A172 (cell line): ENCODE measurements around the gene CELF2. TPM values are rescaled to one million over a fixed set of nuclear protein-coding genes. Genes with fewer than 3 reads are reported as not detected.
"Not testable (repeated sequence)": the region's sequence is repeated elsewhere in the genome, so short reads cannot be mapped to it uniquely, and the experiment has no call there.

Source experiments
- DNase-seq: peaks from one replicate; pipeline ENCODE4 v3.0.0-alpha.2; 2015; ENCODE audit warnings: low spot score
- total RNA-seq: library from RNA; depleted of rRNA; stranded (reverse); fragments of >200 nt; shearing (Covaris generic); gene quantifications from 2 replicates; pipeline ENCODE4 v1.2.3, GENCODE V29; 2014

Gene CELF2
- total RNA-seq, 1 experiment from 2014 or later = 0.10 TPM

DNA sequence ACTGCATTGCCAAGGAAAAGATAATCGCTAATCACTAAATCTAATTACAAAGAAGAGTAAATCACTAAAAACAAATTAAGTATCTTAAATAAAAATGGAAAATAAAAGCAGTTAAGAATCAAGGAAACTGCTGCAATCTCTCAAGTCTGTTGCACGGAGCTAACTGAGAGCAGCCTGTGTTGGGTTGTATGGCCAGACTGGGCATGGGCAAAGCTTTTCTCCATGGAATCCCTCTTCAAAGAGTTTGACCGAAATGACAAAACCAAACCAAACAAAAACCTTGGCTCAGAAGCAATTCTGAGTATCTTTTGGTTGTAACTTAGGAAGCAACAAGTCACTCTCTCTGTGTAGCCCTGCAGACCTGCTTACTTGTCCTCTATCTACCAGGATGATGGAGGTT is 78.8 kb downstream of the CELF2 start:
- no peak for DNase-seq

DNA sequence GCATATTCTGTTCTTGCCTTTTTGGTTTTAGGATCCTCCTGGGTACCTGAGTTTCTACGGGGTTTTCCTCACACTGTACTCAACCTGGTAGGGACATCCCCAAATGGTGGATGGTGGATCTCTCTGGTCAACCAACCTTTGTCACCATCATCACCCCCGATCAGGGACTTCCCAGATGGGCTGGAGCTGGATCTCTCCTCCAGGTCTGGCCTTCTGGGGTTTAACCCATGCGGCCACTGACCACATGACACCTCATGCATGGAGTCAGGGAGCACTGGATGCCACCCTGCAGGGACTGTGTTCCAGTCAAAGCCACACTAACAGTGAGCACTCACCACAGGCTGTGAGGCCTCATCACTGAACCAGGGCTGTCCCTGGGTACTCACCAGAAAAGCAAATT is 80.0 kb downstream of the CELF2 start:
- no peak for DNase-seq

DNA sequence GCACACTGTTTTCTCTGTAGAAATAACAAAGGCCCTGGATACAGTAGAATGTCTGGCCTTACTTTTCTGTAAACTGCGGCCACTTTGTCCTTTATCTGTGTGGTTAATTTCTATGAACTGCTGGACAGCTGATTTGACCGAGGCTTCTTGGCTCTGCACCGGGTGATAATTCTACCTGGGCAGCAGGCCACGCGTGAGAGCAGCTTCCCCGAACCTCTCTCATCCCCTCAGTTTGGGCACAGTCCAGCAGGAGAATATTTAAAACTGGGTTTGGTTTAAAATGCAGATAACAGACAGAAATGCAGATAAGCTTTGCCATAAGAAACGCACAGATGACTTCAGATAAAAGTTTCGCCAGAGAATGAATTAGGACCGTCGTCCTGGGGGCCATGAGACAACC is 81.0 kb downstream of the CELF2 start:
- DNase-seq = no peak

DNA sequence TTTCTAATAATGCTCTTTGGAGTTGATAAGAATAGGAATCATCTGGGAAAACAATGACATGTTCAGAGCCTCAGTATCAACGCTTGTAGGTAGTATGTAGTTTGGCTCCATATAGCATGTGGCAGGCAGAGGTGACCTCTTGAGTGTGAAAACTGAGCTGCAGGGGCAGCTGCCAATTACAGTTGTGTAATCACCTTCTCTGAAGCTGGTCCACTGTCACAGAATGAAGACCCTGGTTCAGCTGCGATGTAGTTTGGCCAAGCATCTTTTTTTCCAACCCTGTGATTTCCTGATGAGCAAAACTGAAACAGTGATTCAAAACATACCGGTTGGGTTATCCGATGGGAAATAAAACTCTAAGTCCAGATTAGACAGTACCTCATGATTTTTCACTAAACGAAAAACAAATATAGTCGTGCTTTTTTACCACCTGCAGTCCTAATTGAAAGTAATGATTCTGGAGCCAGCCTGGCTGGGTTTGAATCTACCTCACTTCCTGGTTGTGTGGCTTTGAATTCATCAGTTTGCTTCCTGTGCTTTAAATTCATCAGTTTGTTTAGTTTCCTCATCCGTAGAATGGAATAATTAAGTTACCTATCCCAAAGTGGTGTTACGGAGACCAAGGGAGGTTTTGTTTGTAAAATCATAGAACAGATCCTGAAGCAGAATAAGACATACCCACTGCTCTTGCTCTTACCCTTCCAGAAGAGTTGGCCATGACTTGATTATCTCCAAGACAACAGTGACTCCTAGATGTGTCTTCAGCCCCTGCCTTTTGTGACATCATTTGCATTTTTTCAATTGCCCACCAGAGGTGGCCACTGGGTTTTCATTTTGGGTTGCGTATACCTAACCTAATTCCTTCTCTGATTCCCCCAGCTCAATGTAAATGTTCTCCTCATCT is 87.4 kb downstream of the CELF2 start:
- no peak for DNase-seq

DNA sequence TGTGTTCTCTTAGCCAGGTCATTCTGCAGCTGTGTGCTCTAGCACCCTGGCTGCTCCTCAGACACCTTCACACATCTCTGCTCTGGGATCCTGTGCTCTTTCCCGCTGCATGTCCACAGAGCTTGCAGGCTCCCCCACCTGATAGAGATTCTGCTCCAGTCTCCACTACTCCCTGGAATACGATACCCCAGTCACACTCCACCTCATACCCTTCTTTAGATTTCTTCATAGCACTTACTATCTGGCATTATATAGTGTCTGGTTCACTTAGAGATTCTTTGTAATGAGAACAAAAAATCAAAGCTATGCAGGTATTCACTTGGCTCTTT is 88.0 kb downstream of the CELF2 start:
- DNase-seq = no peak

DNA sequence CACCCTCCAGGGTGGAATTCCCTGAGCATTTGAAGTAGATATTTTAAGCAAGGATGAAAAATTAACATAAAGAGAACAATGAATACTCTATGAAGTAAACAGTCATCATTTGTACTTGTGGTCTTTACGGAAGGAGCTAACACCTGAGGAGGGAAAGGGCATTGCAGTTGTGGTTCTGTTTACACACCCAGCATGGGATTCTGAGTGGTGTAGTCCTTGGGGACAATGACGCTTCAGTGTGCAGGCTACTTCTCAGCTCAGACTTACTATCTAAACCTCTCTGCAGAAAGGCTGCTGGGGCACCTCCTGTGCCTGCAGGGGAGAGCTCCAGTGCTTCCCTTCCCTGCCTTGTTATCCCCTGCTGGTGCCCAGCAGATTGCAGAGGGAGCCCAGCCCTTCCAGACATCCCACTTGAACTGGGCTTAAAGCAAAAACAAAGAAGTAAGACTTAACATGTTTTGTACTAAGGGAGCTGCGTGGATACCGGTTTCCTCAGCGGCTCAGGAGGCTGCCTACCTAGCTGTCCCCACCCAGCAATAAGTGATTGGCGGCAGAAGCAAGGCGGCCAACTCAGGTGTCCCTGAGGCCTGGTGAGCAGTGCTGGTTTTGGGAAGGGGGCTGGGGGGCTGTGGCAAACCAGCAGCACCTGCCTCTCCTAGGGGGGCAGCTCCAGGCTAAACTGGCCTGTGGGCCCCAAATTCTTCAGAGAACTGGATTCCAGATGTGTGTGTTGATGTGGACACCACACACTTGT is 89.1 kb downstream of the CELF2 start:
- no peak for DNase-seq

DNA sequence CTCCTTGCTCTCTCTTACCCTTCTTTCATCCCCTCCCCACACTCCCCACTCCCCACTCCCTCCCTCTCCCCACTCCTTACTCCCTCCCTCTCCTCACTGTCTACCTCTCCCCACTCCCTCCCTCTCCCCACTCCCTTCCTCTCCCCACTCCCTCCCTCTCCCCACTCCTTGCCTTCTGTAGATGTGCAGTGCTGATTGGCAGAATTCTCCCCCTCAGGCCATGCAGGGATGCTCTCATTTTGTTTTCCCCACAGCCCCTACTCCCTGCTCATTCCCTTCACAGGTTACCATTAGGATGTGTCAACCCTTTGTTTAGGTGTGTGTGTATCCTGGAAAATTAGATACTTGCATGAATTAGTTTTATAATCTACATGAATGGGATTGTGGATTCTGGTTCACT is 90.3 kb downstream of the CELF2 start:
- DNase-seq = no peak

DNA sequence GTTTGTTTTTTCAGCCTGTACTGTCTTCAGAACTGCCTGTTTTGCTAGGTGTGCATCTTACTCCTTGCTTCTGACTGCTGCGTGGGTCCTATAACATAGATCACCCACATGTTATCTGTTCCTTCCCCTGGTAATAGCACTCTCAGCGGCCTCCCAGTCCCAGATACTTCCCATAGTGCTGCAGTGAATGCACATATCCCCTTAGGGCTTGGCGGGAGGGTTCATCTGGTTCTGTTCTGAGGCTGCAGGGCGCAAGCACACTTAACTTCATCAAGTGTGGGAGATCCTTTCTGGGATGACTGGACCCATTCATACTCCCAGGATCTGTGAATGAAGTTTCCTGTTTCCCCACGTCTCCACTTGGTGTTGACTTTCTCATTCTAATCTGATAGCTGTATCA is 90.7 kb downstream of the CELF2 start:
- no peak for DNase-seq

DNA sequence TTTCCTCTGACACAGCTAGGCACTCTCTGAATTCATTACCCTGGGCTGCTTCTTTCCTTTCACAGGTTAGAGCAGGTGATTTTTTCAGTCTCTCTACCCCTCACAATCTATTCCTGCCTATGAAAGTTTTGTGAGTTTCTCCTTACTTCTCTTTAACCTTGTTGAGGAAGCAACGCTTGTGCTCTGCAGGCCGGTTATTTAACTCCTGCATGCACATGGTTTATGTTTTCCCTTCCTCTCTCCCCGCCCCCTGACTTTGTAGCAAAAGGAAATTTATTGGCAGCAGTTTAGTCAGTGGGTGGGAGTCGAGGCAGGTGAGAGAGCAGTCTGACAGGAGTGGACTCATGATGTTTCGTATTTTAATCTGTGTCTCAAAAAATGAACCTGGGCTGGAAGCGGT is 91.9 kb downstream of the CELF2 start:
- DNase-seq = no peak

DNA sequence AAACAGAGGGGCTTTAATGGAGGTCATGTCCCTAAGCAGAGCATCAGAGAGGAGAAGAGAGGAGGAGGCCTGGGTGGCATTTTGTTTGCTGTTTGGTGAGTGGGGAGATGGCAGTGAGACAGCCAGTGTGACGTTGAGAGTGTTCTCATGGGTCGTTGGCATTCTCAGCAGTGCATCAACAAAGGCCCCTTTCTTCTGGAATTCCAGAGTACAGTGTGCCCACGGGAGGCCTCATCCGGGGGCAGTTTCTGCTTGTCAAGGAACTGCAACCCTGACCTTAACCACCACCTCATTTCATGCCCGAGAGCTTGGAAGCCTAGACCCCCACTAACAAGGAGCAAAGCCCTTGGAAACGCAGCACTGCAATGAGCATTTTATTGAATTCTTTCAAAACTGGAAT is 92.9 kb downstream of the CELF2 start:
- DNase-seq = no peak

DNA sequence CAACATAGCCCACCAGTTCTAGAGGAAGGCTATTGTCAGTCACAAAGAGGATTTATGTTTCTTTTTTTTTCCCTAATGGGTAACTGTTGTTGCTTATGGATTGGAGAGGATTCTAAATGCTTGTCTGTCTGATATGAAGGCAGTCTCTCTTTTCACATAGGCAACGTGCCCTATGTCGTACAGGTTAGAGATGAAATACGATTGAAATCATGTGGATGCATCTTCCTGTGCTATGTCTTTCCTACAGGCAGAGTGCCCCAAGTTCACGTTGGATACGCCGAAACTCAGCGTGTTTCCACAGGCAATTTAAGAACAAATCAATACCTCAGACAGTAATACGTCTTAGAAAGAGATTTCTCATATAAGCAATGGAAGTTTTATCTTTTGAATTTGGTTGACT is 93.8 kb downstream of the CELF2 start:
- no peak for DNase-seq

DNA sequence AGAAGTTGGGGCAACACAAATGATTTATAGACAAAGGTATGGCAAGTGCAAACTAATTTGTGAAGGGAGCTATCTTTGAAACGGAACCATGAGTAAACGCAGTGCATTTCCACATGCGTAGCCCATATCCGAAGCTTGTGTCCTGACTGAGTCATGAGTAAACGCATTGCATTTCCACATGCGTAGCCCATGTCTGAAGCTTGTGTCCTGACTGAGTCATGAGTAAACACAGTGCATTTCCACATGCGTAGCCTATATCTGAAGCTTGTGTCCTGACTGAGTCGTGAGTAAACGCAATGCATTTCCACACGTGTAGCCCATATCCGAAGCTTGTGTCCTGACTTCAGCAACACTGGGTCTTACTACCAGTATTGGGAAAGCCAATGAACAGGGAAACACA is 95.0 kb downstream of the CELF2 start:
- no peak for DNase-seq

DNA sequence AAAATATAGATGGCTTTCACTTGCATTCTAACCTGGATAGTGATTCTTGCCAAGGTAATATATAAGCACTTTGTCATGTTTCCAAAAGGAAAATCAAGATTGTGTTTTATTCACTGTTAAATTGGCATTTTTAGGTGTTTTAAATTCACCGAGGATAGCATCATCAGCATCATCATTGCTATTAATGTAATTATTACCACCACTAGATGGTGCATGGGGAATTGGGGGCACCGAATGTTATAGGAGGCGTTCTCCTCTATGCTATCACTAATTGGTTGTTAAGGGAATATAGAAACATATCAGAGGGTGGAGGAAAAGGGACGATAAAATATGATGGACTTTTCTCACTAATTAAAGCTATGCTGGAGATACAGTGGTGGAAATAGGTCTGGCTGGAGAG is 95.5 kb downstream of the CELF2 start:
- DNase-seq = no peak

DNA sequence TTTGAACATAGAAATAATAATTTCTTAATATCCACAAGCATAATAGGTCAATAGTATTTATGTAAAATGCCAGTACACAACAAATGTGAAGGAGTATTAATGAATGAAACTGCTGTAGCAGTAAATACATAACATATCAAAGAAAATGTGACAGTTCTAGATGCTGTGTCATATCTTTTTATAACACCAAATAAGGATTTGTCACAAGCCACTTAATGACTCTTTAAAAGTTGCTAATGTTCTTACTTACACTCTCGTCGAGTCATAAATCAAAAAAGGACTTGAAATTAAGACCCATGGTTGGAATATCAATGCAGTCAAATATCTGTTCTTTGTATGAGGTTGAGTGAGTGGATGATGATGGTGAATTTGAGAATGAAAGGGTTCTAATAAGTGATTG is 96.6 kb downstream of the CELF2 start:
- DNase-seq = no peak

DNA sequence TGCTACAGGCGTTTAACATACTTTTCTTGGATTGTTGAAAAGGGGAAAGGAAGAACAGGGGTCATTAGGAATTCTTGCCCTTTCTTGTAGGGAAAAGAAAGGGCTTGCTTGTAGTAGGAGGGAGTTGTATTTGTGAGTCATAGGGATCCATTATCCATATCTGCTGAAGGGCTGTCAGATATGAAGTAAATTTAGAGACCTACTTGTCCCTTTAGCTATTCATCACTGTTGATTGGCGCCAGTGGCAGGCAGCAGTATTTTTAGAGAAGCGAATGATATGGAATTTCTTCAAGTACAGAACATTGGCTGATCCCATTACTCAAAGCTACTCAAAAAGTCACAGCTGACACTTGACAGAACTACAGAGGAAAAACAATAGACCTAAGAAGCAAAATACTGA is 97.7 kb downstream of the CELF2 start:
- no peak for DNase-seq

DNA sequence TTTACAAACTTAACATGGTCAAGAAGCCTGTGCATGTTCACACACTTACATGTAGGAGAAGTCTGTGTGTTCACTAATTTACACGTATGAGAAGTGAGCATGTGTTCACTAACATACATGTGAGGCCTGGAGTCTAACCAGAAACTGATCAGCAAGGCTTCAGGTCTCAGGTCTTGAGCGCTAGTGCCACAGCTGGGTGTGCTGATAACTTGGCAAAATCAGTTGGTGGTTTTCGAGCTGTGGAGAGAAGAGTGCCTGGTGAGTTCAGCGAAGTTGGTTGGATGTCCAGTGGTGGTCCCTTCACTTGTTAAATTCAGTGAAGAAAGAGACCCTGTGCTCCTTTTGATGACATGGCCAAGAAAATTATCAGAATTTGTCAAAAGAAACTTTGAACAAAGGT is 98.7 kb downstream of the CELF2 start:
- DNase-seq = no peak

DNA sequence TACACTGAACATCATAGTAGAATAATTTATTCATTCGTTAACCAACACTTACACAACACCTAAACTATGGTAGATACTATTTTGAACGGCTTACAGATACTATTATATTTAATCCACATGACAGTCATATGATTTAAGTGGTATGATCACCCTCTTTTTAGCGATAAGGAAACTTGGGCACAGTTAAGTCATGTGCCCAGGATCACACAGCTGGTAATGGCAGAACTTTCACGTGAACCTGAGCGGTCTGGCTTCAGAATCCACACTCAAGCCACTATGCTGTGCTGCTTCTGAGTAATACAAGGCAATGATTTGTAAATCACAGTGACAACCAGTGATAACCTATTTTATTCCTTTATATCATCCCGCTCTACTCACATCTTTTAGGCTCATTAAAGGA is 99.1 kb downstream of the CELF2 start:
- no peak for DNase-seq

DNA sequence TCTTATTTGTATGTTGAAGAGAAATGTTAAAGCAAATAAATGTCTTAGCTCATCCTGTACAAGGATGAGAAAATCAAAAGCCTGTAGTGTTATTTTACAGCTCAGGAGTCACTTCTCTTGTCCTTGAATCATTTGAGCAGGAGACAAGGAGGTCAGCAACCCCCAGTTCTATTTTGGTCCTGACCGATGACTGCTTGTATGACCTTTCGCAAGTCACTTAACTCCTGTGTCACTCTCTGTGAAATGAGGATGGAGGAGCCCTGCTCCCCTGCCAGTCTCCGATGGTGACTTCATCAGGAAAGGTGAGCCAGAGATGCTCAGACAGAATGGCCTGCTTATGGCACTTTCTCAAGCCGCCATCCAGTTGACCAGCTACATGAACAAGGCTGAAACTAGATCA is 101.0 kb downstream of the CELF2 start:
- no peak for DNase-seq

DNA sequence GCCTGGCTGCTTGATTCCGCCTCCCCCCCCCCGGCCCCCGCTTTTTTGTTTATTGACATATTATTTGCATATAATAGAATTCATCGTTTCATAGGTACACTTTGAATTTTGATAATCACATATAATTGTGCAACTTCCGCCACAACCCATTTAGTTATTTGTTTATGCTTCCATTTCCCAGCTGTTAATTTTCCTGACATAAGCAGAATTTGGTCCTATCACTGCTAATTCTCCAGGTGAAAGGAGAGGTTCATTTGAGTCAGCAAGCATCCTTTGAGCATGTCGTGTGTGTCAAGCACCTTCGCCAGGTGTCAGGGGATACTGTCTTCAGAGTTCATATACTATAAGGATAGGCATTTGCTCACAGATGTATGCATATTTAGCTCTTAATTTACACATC is 102.2 kb downstream of the CELF2 start:
- no peak for DNase-seq

DNA sequence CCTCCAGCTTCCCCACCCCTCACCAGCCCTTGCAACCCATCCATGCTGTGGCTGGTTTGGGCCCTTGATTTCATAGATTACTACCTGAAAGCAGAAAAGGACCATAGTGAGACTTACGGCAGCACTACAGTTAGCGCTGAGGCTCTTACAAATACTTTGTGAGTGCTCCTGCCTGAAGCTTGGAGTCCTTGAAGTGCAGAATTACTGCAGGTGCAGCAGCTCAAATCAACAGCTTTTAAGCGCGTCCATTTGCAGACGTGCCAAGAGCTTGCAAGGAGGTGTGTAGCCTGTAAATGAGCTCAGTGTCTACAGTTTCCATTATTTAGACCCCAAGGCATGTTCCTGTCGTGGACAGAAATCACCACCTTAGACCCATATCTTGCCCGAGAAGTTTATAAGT is 103.0 kb downstream of the CELF2 start:
- DNase-seq = no peak

DNA sequence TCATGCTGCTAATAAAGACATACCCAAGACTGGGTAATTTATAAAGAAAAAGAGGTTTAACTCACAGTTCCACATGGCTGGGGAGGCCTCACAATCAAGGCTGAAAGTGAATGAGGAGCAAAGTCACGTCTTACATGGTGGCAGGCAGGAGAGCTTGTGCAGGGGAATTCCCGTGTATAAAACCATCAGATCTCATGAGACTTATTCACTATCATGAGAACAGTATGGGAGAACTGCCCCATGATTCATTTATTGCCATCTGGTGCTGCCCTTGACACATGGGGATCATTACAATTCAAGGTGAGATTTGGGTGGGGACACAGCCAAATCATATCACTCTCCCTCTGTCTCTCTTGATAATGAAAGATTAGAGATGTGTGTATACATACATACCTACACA is 106.2 kb downstream of the CELF2 start:
- DNase-seq = not testable (repeated sequence)

DNA sequence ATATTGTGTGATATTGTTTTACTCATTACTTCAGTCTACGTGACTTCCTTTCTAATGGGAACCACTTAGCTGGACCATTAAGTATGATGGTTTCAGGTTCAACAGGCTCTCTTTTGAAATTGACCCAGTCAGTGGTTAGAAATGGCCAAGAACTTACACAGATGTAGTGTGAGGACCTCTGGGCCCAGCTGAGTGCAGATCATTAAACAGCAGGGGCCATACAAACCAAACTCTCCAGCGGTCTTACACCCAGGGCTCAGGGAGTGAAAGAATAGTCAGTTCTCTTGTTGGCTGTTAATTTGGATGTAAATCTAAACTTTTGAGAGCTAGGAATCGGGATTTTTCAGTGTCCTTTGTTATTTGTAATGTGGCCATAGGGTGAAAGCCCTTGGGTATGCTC is 107.3 kb downstream of the CELF2 start:
- DNase-seq = no peak

DNA sequence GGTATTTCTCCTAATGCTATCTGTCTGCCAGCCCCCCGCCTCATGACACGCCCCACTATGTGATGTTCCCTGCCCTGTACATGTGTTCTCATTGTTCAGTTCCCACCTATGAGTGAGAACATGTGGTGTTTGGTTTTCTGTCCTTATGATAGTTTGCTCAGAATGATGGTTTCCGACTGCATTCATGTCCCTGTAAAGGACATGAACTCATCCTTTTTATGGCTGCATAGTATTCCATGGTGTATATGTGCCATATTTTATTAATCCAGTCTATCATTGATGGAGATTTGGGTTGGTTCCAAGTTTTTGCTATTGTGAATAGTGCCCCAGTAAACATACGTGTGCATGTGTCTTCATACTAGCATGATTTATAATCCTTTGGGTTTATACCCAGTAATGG is 109.3 kb downstream of the CELF2 start:
- DNase-seq = not testable (repeated sequence)
